Activated naive CD8-positive, alpha-beta T cell treated with anti-CD3 and anti-CD28 coated beads for 36 hours (primary cell): ENCODE data around the gene MTERF4. TPM values are rescaled to one million over a fixed set of nuclear protein-coding genes. Genes with fewer than 3 reads are reported as not detected.

ENCODE experiments used
- DNase-seq: peaks from one replicate; pipeline ENCODE4 v3.0.0; 2021
- H3K27ac Mint-ChIP-seq: one replicate; pipeline ENCODE4 v1.8.0; 2022; ENCODE audit warnings: mild to moderate bottlenecking, moderate library complexity, mixed read lengths
- H3K27me3 Mint-ChIP-seq: one replicate; pipeline ENCODE4 v1.8.0; 2022; ENCODE audit warnings: mild to moderate bottlenecking, mixed read lengths
- H3K36me3 Mint-ChIP-seq: one replicate; pipeline ENCODE4 v1.8.0; 2021; ENCODE audit warnings: mild to moderate bottlenecking, mixed read lengths
- H3K4me1 Mint-ChIP-seq: one replicate; pipeline ENCODE4 v1.8.0; 2021; ENCODE audit warnings: mixed read lengths
- H3K4me3 Mint-ChIP-seq: one replicate; pipeline ENCODE4 v1.8.0; 2022; ENCODE audit warnings: mild to moderate bottlenecking, moderate library complexity, mixed read lengths
- H3K9me3 Mint-ChIP-seq: one replicate; pipeline ENCODE4 v1.8.0; 2022; ENCODE audit warnings: mixed read lengths
- total RNA-seq, 2 experiments: library from RNA; stranded (reverse); gene quantifications; one replicate each; pipeline ENCODE4 v1.2.3, GENCODE V29; 2021

Gene MTERF4, protein sequence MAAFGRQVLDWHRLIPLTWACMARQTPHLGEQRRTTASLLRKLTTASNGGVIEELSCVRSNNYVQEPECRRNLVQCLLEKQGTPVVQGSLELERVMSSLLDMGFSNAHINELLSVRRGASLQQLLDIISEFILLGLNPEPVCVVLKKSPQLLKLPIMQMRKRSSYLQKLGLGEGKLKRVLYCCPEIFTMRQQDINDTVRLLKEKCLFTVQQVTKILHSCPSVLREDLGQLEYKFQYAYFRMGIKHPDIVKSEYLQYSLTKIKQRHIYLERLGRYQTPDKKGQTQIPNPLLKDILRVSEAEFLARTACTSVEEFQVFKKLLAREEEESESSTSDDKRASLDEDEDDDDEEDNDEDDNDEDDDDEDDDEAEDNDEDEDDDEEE
- 10 to 100 TPM; 34.5 to 35.6 TPM for total RNA-seq

GRCh38 chr2:241102239-241102803, at the start of gene MTERF4:
TSS of gene MTERF4 (minus strand) at chr2:241102287. CDS start at chr2:241102273, 14 bp downstream.
- H3K27ac Mint-ChIP-seq, result peak within 1 kb of the TSS; percentile 98
- peaks cover 58% of the 10 kb centered on the region for H3K4me1 Mint-ChIP-seq
- H3K27me3 Mint-ChIP-seq, result no peaks in the 10 kb centered on the region
- peaks cover 39% of the 10 kb centered on the region for H3K36me3 Mint-ChIP-seq
- H3K4me3 Mint-ChIP-seq, result peak within 1 kb of the TSS; percentile 98
- H3K9me3 Mint-ChIP-seq, result peaks cover 4% of the 10 kb centered on the region
- peak; percentile 91 for DNase-seq

GRCh38 chr2:241150660-241151530, 48.8 kb upstream of the MTERF4 start:
- Mint-ChIP-seq H3K9me3 (no peaks in the 10 kb centered on the region), H3K4me1 (peaks cover 48% of the 10 kb centered on the region), H3K4me3 (peak overlapping the region; percentile 95), H3K27me3 (no peaks in the 10 kb centered on the region), H3K36me3 (peaks cover 8% of the 10 kb centered on the region), H3K27ac (peak overlapping the region; percentile 86)
- no peak for DNase-seq

DNA sequence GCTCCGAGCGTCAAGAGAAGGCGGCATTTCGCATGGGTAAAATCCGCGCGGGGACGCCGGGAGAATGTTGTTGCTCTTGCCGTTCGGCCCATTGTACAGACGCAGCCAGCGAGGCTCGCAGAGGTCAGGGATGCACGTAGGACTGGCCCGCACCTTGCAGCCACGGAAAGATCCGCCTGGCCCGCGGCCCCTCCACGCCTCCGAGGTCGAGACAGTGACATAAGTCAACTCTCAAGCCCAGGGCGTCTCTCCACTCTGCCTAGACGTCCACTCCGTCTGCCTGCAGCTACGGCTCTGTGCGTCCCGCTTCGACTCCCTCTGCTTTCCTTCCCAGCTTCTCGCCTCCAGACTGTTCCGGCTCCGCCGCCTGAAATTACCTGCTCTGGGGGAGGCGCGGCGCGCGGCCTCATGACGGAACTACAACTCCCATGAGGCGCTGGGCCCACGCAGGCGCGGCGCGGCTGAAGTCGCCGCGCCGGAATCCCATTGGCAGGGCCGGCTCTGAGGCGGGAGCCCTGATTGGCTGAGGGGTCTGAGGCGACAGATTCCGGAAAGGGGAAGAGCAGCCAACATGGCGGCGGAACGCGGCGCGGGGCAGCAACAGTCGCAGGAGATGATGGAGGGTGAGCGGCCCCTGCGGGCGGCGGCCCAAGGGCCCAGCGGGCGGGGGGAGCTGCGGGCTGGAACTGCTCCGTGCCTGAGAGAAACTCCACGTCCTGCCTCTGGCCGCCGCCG, 48.0 kb upstream of the MTERF4 start, which contains the start of gene PPP1R7:
TSS of gene PPP1R7 (plus strand) at position 543 of the 735 bp plus-strand sequence. CDS start at position 572, 29 bp downstream.
- Mint-ChIP-seq H3K9me3 (no peaks in the 10 kb centered on the region), H3K27ac (peak within 1 kb of the TSS; percentile 86), H3K4me3 (peak within 1 kb of the TSS; percentile 95), H3K4me1 (peaks cover 48% of the 10 kb centered on the region), H3K27me3 (no peaks in the 10 kb centered on the region), H3K36me3 (peaks cover 8% of the 10 kb centered on the region)
- DNase-seq, result peak; percentile 94

DNA sequence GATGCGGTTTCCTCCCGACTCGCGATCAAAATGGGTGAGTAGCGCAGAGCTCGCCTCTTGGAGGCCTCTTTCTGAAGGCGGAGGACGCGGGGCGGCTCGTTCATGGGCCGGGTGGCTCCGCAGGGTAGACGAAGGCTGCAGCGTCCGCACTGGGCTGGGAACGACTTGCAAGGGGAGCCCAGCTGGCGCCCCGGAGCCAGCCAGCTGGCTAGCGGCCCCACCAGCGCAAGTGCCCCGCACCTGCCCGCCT, 47.5 kb upstream of the MTERF4 start:
- Mint-ChIP-seq H3K36me3 (peaks cover 6% of the 10 kb centered on the region), H3K9me3 (no peaks in the 10 kb centered on the region), H3K27me3 (no peaks in the 10 kb centered on the region), H3K4me1 (peaks cover 45% of the 10 kb centered on the region), H3K27ac (peak overlapping the region; percentile 76), H3K4me3 (peak overlapping the region; percentile 95)
- DNase-seq, result no peak

- no peaks in the 10 kb centered on the region for H3K27me3 Mint-ChIP-seq
- H3K9me3 Mint-ChIP-seq, result no peaks in the 10 kb centered on the region
- H3K4me1 Mint-ChIP-seq, result peaks cover 45% of the 10 kb centered on the region
- H3K4me3 Mint-ChIP-seq, result peak within 1 kb of the TSS; percentile 95
- H3K36me3 Mint-ChIP-seq, result peaks cover 6% of the 10 kb centered on the region
- H3K27ac Mint-ChIP-seq, result peak within 1 kb of the TSS; percentile 86
- peak; percentile 95 for DNase-seq
Observed at GRCh38 chr2:241148891-241149674, 47.0 kb upstream of the MTERF4 start, which contains the start of gene PASK. TSS of gene PASK (minus strand) at chr2:241149472. CDS start at chr2:241143032, 6,440 bp downstream.

DNA sequence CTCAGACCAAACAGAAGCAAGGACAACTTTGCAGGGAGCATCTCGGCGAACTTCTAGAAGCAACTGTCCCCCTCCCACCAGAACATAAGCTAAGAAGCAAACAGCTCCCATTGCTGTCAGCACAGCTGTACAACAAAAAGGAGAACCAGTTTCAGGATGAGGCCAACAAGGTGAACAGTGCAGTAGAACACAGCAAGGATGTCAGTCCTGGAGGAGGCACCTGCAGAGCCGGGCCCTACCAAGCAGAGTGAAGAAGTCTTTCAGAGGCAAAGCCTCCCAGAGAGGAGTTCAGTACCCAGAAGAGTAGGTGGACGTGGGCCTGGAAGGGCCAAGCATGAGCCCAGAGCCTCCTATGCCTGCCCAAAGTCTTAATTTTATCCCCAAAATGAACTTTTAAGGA, 46.2 kb upstream of the MTERF4 start:
- Mint-ChIP-seq H3K27ac (peak overlapping the region; percentile 60), H3K4me1 (peaks cover 40% of the 10 kb centered on the region), H3K36me3 (peaks cover 6% of the 10 kb centered on the region), H3K9me3 (no peaks in the 10 kb centered on the region), H3K4me3 (peak overlapping the region; percentile 95), H3K27me3 (no peaks in the 10 kb centered on the region)
- DNase-seq, result no peak

DNA sequence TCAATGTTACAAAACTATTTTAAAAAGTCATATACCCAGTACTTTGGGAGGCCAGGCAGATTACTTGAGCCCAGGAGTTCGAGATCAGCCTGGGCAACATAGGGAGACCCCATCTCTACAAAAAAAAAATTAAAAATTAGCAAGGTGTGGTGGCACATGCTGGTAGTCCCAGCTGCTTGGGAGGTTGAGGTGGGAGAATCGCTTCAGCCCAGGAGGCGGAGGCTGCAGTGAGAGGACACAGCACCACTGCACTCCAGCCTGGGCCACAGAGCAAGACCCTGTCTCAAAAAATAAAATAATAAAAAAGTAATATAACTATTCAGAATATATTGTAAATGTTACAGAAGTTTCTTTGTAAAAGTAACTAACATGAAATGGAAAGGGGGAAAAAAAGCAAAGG, 45.2 kb upstream of the MTERF4 start:
- H3K4me1 Mint-ChIP-seq, result peaks cover 34% of the 10 kb centered on the region
- no peaks in the 10 kb centered on the region for H3K27me3 Mint-ChIP-seq
- no peaks in the 10 kb centered on the region for H3K9me3 Mint-ChIP-seq
- no peak overlapping the region for H3K4me3 Mint-ChIP-seq
- no peak for DNase-seq
- H3K36me3 Mint-ChIP-seq, result peaks cover 4% of the 10 kb centered on the region
- H3K27ac Mint-ChIP-seq, result no peak overlapping the region

GRCh38 chr2:241146286-241146685, 44.2 kb upstream of the MTERF4 start:
- Mint-ChIP-seq H3K27me3 (no peaks in the 10 kb centered on the region), H3K27ac (no peak overlapping the region), H3K4me3 (no peak overlapping the region), H3K36me3 (peaks cover 10% of the 10 kb centered on the region), H3K4me1 (peaks cover 23% of the 10 kb centered on the region), H3K9me3 (no peaks in the 10 kb centered on the region)
- DNase-seq, result no peak

DNA sequence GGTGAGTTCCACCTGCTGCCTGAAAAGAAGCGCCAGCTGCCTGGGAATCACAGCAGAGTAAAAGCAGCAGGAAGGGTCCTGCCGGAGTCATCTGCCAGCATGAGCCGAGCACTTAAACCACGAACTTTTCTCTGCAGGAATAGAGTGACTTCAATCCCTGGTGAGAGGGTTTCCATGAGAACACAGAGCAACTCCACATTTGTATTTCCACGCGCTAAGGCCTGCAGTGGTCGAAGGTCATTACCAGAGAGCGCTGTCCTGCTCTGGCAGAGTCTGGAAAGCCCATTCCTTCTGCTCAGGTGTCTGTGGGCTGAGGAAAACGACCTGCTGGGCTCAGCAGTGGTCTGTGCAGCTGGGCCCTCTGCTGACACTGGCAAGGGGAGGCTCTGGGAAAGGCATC, 40.5 kb upstream of the MTERF4 start:
- no peak overlapping the region for H3K4me3 Mint-ChIP-seq

GRCh38 chr2:241142063-241142462, 40.0 kb upstream of the MTERF4 start:
- Mint-ChIP-seq H3K9me3 (no peaks in the 10 kb centered on the region), H3K4me3 (no peak overlapping the region), H3K4me1 (peaks cover 9% of the 10 kb centered on the region), H3K27me3 (no peaks in the 10 kb centered on the region), H3K27ac (no peak overlapping the region), H3K36me3 (peaks cover 12% of the 10 kb centered on the region)
- DNase-seq, result no peak

More for the DNA sequence above, 40.5 kb upstream of the MTERF4 start:
- H3K9me3 Mint-ChIP-seq, result no peaks in the 10 kb centered on the region
- peaks cover 12% of the 10 kb centered on the region for H3K36me3 Mint-ChIP-seq
- H3K4me1 Mint-ChIP-seq, result peaks cover 9% of the 10 kb centered on the region
- DNase-seq, result no peak
- no peak overlapping the region for H3K27ac Mint-ChIP-seq
- no peaks in the 10 kb centered on the region for H3K27me3 Mint-ChIP-seq

DNA sequence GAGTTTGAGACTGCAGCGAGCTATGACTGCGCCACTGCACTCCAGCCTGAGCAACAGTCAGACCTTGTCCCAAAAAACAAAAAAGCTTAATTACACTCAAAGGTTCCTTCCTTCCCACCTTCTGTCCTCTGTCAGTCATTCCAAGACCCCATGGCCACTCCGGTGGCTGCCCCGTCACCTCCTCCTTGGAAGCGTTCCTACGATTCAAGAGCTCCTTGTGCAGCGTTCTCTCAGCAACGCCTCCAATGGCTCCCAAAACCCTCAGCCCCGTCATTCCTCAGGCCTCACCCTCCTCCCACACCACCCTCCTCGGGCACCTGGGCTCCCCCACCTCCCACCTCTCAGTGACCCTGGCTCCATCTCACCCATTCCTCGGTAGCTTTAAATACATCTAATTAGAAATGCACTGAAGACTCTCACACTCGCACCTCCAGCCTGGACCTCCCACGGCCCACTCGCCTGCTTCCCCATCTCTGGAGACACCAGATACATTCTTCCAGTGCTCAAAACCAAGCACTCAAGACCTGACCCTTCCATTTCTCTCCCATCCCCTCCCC, 39.2 kb upstream of the MTERF4 start:
- H3K36me3 Mint-ChIP-seq, result peaks cover 12% of the 10 kb centered on the region

DNA sequence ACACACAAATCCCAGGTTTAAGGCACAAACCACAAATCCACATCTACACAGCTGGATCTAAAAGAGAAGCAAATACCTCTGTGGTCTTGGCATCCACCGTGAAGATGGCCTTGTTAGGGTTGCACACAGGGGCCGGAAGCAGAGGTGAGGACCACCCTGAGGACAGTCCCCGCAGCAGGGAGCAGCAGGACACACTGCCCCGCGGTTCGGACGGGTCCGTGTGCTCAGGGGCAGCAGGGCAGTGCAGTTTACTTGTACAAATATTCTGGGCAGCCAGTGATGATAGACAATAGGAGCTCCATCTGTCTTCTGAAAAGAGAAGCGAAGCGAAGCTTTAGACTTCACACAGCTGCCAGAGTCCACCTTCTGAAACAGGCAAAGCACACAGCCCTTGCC, 38.4 kb upstream of the MTERF4 start:
- Mint-ChIP-seq H3K4me1 (no peaks in the 10 kb centered on the region), H3K9me3 (no peaks in the 10 kb centered on the region), H3K36me3 (peaks cover 12% of the 10 kb centered on the region), H3K27me3 (no peaks in the 10 kb centered on the region), H3K4me3 (no peak overlapping the region), H3K27ac (no peak overlapping the region)
- DNase-seq, result no peak

More for the DNA sequence above, 39.2 kb upstream of the MTERF4 start:
- H3K4me3 Mint-ChIP-seq, result no peak overlapping the region
- H3K27ac Mint-ChIP-seq, result no peak overlapping the region
- no peaks in the 10 kb centered on the region for H3K27me3 Mint-ChIP-seq
- H3K9me3 Mint-ChIP-seq, result no peaks in the 10 kb centered on the region
- H3K4me1 Mint-ChIP-seq, result peaks cover 2% of the 10 kb centered on the region
- DNase-seq, result no peak

GRCh38 chr2:241139531-241140444, 37.7 kb upstream of the MTERF4 start:
- Mint-ChIP-seq H3K4me3 (no peak overlapping the region), H3K4me1 (no peaks in the 10 kb centered on the region), H3K36me3 (peaks cover 12% of the 10 kb centered on the region), H3K27me3 (no peaks in the 10 kb centered on the region), H3K9me3 (no peaks in the 10 kb centered on the region), H3K27ac (no peak overlapping the region)
- DNase-seq, result no peak
